HT-29 (cell line): ENCODE data around the gene NMNAT2. TPM values are rescaled to one million over a fixed set of nuclear protein-coding genes. Genes with fewer than 3 reads are reported as not detected.

Experiments used
- DNase-seq: peaks from one replicate; pipeline ENCODE4 v3.0.0-alpha.2; 2015; ENCODE audit warnings: low spot score
- total RNA-seq: library from RNA; depleted of rRNA; stranded (reverse); fragments of >200 nt; shearing (Covaris generic); gene quantifications from 2 replicates; pipeline ENCODE4 v1.2.3, GENCODE V29; 2014; rRNA removed

NMNAT2 gene
- total RNA-seq, 1 experiment from 2014 or later = not detected

- no peak for DNase-seq
These were observed 203.0 kb downstream of the NMNAT2 start for GRCh38 chr1:183215076-183215720.

DNA sequence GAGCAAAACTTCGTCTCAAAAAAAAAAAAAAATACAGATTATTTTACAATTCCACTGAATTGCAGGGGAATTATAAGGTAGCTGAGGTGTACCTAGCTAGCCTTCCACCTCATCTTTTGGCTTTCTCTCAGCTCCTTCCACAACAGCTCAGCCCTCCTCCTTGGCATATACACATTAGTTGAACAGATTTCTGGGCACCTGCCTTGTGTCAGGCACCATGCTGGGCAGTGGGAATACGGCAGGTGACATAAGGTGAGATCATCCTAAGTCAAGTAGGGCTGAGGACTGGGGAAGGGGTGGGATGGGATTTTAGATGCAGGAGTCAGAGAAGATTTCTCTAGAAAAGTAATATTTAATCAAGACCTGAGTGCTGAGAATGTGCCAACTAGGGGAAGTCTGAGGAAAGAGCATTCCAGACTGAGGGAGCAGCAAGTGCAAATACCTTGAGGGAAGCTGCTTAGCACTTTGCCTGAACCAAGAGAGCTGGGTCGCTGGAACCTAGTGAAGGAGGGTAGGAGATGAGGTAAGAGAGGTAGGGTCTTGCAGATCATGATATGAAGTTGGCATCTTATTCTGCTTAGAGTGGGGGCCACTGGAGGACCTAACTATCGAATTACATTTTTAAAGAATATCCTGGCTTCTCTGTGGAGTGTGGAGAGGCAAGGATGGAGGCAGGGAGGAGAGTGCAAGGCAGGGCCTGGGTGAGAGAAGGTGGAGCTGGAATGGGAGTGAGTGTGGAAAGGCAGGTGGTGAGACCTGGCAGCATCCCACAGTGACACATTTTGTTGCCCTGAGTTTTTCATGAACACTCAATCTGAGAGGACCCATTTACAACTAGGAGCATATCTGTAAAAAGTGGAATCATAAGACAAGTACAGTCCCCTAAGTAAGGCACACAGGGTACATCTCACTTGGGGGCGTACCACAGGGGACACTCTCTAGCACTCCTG is 203.9 kb downstream of the NMNAT2 start:
- DNase-seq = peak; percentile 52

DNA sequence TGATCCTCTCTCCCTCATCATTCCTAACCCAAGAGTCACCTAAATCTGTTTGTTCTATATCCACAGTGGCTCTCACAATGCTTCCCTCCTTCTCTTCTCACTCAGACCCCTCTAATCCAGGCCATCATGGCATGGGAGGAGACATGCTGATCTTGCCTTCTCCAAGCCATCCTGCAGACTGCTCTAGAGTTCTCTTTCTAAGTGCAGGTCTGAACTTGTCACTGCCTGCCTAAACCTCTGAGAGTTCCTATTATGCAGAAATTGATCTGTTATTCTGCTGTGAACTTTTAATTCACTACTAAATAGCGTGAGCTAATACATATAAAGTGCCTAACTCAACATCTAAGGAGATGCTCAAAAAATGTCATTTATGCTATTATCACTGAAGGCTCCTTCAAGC is 205.3 kb downstream of the NMNAT2 start:
- DNase-seq = no peak

GRCh38 chr1:183210681-183211080 is 207.5 kb downstream of the NMNAT2 start:
- DNase-seq = no peak

DNA sequence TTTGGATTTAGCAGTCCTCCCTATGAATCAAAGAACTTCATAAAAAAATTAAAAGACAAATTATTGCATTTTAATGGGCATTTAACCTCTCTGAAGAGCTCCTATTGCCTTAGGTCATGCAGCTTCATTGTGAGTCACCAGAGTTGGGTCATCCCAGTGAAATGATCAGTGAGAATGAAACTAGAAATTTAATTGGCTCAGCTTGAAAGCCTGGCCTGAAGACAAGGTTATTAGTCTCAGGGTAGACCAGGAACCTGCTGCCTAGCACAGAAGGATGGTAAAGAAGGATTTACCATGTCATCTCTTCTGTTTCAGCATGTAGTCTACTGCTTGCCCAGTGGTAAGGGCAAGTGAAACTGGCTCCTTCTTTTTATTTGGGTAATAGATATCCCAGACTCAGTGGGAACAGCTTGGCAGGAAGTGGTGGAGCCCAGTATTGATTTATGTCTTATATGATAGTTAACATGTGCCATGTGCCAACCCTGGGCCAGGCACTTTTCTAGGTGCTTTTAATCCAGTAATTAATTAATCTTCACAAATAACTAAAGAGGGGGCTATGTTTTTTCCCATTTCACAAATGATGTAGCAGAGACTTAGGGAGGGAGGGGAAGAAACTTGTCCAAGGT is 208.5 kb downstream of the NMNAT2 start:
- DNase-seq = peak; percentile 32

DNA sequence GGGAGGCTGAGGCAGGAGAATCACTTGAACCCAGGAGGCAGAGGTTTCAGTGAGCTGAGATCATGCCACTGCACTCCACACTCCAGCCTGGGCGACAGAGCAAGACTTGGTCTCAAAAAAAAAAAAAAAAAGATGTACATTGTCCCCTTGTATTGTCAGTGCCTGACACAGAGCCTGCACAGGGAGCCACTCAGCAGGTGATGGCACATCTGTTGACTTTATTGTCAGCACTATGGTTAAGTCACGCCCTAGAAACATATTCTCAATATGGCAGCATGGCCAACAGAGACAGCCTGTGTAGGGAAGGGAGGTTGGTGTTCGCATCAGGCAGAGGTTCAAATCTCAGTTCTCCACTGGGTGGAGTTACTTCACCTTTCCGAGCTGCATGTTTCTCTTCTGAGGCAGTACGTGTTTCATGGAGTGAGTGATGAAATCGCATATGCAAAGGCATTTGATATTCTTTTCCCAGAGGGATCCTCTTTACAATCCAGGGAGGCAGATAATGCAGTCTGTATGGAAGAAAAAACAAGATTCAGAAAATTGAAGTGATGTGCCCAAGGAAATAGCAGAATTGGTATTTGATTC is 211.6 kb downstream of the NMNAT2 start:
- no peak for DNase-seq

DNA sequence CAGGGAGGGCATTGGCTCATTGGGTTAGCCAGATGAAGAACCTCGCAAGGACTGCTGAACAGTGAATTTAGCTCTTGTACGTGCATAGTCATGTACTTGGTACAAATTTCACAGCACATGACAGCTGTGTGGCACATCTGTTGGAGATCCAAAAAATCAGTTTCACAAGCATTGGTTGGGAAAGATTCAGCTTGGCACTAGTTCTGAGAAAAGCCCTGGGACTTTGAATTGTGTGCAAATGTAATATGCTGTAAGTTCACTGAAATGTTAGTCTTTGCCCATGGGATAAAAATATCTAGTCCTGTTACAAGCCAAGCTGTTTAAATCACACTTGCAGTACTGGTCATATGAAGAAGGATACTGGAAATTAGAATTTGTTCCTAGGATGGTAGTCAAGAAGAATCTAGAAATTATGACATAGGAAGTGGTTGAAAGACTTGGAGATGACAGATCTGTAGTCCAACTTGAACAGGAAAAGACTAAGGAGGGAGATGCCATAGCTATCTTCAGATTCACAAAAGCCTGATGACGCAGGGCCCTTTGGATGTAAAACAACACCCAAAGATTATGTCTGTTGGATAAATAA is 212.9 kb downstream of the NMNAT2 start:
- DNase-seq = no peak

DNA sequence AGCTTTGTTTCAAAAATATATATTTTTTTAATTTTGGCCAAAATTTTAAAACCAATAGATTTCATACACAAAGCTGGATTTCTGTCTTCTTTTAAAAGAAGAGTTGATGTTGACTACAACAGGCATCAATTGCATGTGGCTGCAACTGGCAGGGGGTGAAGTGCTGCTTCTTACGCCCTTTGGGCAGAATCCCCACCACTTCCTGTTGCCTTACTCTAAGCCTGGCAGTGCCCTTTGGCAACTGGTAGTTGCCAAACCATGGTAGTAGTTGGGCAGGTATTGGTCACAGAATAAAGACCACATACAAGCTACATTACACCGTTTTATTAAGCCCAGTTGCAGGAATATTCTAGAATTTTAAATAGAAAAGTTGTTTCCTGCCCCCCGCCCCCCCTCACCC is 215.1 kb downstream of the NMNAT2 start:
- DNase-seq = no peak

DNA sequence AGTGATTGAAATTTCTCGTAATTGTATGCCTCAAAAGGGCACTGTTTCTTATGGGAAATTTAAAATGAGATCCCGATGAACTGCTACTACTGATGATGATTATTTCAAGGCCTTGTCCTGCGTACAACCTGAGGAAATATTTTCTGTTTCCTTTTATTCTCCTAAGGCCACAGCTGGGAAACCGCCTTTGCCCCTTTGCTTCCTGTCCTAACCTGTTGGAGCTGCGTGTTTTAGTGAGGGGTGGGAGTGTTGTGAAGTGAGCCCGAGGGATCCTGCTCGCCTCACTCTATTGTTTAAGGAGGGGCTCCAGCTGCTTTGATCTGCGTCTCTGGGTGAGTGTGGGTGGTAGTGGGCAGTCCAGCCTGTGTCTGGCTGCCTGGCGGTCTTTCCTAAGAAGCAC is 217.7 kb downstream of the NMNAT2 start:
- no peak for DNase-seq

DNA sequence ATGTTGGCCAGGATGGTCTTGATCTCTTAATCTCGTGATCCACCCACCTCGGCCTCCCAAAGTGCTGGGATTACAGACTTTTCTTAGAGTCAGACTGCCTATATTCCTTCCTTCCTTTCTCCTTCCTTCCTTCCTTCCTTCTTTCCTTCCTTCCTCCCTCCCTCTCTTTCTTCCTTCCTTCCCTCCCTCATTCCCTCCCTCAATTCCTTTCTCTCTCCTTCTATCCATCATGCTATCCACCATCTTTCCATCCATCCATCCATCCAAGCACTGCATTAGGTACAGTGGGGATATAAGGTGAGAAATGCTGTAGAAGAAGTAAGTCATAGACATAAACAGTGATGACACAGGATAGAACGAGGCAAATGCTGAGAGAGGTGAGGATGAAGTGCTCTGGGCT is 218.9 kb downstream of the NMNAT2 start:
- no peak for DNase-seq

GRCh38 chr1:183198463-183198862 is 219.7 kb downstream of the NMNAT2 start:
- no peak for DNase-seq

Other genes starting within 250 kb of the NMNAT2 start
- gene LAMC2, start 232.1 kb downstream of the NMNAT2 start, total RNA-seq = 4.3 and 5.0 TPM in 2 replicates
- 18.3 and 20.7 TPM in 2 replicates for gene SMG7, start 54.1 kb upstream of the NMNAT2 start, total RNA-seq
- 0.34 and 1.6 TPM in 2 replicates for gene NCF2, start 172.1 kb upstream of the NMNAT2 start, total RNA-seq
- gene ARPC5, start 217.4 kb upstream of the NMNAT2 start, total RNA-seq = 110 and 113 TPM in 2 replicates
- gene APOBEC4, start 234.9 kb upstream of the NMNAT2 start, total RNA-seq = not detected in 2 replicates